Astrocyte of the hippocampus (primary cell): ENCODE results near the gene SLC7A7.
"Not testable (repeated sequence)": the region's sequence is repeated elsewhere in the genome, so short reads cannot be mapped to it uniquely, and the experiment has no call there.

Experiments used
- DNase-seq: peaks from one replicate; pipeline ENCODE4 v3.0.0; 2011; ENCODE audit warnings: low read depth, low spot score

SLC7A7 gene

DNA sequence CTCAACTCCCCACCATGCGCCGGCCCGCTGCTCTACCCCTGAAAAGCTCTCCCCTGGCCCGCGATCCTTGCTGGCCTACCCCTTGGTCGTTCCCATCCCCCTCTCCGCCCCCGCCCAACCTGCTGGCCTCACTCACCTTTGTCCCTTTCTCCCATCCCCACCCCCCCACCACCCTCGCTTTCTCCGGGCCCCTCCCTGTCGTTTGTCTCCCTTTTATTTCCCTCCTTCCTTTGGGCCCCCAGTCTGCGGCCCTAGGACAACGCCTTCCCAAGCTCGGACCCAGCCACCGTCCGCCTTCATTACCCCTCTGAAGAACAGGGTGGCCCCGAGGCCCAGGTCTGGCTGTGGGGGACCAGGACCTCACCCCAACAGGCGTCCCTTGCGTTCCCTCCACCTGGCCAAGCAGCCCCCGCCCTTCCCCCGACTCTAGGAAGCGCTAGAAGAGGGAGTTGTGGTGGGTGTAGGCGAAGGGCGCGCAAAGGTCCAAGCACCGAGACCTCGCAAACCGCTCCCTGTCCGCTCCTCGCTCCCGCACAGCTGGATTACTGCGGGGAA, 6.9 kb upstream of the SLC7A7 start:
- no peak for DNase-seq

DNA sequence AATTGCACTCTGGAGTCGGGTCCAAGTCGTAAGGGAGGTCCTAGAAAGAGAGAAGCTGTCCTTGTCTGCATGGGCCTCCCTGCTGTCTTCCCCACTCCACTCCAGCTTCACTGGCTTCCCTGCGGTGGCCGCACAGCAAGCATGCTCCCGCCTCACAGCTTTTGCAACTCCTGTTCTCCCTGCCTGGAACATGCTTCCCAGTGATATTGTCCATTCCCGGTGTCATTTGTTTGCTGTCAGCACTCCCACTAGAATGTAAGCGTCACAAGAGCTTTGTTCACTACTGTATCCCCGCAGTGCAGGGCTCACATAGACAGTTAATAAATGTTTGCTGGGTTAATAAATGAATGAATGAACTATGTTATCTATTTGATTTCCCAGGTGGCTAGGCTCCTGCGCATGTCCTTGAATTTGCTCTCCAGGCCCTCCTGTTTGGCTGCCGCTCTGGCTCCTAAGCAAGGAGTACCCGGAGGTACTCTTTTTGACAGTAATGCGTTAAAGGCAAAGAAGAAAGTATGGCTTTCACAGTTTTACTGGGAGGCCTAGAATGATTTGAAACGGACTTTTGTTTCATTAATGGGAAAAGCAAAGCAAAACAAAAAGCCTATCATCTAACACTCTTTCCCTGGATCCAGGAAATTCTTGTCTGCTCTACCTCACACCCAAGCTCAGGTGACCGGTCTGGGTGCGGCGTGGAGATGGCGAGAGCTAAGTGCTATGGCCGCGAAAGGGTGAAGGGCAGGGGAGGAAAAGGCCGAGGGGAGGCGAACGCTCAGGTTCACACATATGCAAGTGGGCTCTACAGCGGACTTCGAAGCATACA, 6.2 kb upstream of the SLC7A7 start:
- peak; percentile 21 for DNase-seq

DNA sequence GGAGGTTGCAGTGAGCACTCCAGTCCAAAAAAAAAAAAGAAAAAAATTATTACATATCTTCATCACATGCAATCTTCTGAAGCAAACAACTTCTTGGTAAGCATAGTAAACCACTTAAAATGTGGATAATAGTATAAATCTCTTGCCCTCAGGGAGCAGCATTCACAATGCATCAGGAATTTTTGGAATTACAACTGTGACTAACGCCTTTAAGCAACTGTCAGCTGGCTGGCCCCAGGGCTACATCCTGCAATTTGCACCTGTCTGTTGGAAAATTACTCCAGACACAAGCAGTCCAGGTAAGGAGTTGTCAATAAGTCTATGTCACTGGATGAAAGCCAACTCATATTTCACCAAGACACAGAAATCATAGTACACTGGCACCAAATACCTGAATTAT, 5.5 kb upstream of the SLC7A7 start:
- no peak for DNase-seq

DNA sequence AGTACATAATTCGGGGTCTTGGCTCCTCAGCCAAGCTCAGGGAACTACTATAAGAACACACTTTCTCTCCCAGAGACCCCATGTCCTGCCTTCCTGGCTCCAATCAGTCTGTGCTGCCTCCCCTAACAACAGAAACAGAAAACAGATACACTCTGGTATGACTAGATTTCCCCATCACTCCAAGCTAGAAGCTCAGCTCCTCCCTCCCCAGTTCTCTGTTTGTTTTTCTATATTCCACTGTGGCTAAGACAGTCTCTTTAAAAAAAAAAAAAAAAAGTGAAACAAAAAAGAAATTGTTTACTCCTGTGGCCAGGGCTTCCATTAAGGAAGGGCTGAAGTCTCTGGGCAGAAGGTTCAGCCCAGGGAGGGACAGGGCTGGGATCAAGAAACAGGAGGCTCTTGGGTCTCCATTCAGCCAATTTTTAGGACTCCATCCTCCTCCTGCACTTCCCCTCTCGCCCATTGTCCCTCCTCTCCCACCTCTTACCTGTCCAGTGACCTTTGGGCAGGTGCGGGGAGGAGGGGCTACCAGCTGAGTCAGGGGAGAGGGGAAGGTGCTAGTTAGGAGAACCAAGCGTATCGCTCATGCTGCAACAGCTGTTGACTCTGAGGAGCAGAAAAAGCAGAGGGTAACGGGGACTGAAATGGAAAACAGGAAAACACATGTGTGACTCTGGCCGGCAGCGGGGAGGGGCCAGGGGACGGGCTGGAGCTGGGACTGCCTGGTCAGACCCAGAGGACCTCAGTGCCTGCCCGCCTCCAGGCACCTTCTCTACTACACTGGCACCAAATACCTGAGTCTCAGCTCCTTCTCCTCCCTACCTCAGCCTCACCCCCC, 4.1 kb upstream of the SLC7A7 start:
- peak; percentile 81 for DNase-seq

DNA sequence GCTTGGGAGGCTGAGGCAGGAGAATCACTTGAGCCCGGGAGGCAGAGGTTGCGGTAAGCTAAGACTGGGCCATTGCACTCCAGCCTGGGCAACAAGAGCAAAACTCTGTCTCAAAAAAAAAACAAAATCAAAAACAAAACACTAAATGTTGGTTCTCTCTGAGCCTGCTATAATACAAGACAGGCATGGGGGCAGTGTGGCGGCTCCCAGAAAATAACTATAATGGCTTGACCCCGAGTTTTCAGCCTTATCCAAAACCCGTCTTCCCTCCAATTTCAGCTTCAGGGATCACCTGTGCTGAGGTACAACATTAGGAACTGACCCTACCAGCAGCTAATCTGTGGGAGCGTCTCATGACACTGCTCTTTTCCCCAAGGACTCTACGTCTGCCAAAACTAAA, 862 bp downstream of the SLC7A7 start:
- DNase-seq = no peak

DNA sequence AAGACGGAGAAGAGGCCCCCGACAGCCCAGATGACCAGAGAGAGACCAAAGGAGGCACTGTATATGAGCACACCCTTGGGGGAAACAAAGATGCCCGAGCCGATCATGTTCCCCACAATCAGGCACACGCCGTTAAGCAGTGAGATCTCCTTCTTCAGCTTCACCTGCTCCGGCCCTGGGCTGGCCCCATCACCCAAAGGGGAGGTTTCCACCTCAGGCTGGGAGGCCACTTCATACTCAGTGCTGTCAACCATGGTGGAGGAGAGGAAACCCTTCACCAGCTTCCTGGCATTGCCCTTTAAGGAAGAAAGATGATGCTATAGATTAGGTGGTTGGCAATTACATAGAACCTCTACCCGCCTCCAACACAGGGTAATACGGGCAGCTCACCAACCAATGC, 2.1 kb downstream of the SLC7A7 start:
- DNase-seq = no peak

DNA sequence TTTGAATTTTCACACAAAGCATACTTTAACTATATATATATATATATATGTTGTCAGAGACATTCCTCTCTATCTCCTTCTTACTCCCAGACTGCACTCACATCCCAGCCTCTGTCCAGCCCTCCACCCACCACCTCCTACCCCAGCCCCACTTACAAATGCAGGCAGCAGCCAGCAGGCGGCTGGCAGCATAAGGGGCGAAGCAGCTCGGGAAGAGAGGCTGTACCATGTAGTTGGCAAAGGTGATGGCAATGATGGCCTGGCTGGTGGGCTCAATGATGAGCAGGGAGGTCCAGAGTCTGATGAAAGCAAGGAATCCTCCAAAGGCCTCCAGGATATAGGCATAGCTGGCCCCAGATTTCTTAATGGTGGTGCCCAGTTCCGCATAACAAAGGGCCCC, 2.5 kb downstream of the SLC7A7 start:
- no peak for DNase-seq

DNA sequence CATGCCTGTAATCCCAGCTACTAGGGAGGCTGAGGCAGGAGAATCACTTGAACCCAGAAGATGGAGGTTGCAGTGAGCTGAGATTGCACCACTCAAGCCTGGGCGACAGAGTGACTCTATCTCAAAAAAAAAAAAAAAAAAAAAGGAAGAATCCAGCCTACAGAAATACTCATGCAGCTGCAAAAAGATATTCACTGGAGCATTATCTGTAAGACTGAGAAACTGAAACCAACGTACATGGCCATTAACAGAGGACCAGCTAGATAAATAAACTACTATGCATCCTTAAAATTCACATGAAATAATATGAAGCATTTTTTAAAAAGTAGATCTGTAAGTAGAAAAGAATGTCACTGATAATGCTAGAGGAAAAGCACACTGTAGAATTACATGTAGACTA, 3.5 kb downstream of the SLC7A7 start:
- DNase-seq = no peak

DNA sequence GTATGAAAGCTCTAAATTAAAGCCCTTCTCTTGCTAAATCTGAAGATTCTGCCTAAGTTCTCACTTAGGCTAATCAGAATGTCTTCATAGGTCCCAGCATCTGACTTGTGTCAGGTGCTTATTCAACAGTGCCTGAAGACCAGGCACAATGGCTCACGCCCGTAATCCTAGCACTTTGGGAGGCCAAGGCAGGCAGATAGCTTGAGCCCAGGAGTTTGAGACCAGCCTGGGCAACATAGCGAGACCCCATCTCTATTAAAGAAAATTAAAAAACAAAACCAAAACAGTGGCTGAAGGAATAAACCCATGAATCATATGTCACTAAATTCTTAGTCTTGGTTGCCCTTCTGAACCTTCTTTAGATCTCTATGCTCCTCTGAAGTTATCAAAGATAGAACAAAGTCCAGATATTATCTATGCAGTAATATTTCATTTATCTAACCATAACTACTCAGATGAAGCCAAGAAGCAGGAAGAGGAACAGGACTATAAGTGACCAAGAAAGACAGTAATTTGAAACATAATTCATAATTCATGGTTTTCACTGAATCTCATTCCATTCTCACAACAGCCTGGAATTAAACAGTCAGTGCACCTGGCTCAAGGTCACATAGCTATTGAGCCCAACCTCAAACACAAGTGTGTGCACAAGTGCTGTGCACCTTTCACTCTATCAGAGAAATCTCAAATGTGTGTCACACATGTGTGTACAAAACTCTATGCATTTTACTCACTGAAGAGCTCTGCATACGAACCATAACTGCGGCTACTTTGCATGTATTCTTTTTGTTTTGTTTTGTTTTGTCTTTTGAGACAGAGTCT, 6.6 kb downstream of the SLC7A7 start:
- DNase-seq = no peak

DNA sequence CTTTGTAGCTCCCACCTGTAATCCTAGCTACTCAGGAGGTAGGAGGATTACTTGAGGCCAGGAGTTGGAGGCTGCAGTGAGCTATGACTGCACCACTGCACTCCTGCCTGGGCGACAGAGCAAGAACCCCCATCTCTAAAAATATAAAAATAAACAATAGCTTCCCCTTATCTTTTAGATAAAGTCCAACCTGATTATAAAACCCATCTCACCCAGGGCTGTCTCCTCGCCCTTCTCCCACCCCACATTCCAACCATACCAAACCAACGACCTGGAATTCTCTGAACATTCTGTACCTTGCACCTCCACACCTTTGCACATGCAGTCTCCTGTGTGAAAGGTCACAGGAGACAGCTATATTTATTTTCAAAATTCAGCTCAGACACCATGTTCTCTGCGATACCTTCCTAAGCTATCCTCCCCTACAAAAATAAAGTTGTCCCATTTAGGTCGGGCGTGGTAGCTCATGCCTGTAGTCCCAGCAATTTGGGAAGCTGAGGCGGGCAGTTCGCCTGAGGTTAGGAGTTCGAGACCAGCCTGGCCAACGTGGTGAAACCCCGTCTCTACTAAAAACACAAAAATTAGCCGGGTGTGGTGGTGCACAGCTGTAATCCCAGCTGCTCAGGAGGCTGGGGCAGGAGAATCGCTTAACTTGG, 7.7 kb downstream of the SLC7A7 start:
- no peak for DNase-seq

DNA sequence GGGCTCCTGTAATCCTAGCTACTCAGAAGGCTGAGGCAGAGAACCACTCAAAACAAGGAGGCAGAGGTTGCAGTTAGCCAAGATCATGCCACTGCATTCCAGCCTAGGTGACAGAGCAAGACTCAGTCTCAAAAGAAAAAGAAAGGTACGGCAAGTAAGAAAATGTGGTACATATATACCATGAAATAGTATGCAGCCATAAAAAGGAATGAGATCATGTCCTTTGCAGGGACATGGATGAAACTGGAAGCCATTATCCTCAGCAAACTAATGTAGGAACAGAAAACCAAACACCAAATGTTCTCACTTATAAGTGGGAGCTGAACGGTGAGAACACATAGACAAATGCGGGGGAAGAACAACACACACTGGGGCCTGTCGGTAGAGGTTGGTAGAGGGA, 10.0 kb downstream of the SLC7A7 start:
- DNase-seq = not testable (repeated sequence)

DNA sequence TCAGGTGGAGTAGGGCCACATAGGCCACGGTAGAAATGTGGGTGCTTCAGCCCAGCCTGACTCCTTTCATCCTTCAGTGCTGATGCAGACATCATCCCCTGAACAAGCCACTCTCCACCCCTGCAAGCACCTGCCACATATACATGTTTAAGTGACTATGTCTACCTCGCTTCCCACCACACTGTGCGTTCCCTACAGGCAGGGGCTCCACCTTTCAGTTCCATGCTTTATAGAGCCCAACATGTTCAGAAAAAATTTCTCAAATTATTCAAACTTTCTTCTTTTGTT, 11.6 kb downstream of the SLC7A7 start:
- DNase-seq = no peak

DNA sequence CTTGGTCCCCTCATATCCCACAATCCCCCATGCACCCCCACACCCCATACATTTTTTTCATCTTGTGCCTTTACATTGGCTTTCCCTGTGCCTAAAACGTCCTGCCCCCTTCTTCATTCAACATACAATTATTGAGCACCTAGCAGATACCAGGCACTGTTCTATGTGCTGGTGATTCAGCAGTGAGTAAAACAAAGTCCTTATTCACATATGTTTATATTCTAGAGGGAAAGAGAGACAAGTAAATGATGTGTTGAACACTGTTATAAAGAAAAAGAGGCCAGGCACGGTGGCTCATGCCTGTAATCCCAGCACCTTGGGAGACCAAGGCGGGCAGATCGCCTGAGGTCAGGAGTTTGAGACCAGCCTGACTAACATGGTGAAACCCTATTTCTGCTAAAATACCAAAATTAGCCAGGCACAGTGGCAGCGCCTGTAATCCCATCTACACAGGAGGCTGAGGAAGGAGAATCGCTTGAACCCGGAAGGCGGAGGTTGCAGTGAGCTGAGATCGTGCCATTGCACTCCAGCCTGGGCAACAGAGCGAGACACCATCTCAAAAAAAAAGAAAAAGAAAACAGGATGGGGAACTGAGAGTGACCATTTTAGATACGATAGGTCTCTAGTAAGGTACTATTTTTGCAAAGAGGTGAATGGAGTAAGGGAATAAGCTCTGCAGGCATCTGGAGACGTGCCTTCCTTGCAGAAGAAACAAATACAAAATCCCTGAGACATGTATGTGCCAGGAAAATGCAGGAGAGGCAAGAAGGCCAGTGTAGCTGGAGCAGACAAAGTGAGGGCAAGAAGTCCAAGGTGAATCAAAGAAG, 12.2 kb downstream of the SLC7A7 start:
- DNase-seq = no peak

DNA sequence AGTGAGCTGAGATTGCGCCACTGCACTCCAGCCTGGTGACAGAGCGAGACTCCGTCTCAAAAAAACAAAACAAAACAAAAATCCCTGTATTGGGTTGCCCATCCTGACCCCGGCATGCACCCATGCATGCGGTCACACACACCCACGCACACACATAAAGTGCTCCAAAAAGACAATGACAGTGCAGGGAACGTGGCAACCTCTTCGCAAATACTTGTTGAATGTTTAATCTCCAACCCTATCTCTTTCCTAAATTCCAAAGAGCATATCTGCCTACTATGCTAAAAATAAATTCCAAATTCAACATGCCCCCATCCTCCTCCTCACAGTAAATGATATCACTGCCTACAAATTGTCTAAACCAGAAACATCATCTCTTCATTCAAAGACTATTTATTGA, 13.5 kb downstream of the SLC7A7 start:
- no peak for DNase-seq

DNA sequence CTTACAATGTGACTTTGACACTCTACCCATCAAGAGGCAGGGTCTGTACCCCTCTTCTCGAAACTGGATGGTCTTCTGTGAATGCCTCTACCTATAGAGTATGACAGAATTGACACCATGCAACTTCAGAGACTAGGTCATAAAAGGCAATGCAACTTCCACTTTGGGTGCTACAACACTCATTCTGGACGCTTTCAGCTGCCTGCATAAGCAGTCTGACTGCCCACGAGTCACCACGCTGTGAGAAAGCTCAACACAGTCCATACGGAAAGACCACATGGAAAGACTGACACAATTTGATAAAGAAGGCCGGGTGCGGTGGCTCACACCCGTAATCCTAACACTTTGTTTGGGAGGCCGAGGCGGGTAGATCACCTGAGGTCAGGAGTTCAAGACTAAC, 14.9 kb downstream of the SLC7A7 start:
- no peak for DNase-seq

DNA sequence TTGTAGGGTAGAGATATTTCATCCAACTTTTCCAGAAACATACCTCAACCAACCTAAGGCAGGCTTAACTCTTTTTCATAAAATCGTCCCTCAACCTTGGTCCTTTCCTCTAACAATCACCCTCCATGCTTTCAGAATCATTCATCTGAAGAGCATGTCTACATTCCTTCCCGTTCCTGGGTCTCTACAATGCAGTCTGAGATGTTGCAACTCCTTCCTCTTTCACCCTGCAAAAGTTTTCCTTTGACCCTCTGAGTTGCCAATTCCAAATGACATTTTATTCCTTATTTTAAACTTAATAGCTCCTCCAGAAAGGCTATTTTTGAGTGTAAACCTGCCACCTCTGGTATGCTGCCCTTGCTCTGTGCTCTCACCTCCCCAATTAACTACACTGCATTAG, 16.7 kb downstream of the SLC7A7 start:
- no peak for DNase-seq

DNA sequence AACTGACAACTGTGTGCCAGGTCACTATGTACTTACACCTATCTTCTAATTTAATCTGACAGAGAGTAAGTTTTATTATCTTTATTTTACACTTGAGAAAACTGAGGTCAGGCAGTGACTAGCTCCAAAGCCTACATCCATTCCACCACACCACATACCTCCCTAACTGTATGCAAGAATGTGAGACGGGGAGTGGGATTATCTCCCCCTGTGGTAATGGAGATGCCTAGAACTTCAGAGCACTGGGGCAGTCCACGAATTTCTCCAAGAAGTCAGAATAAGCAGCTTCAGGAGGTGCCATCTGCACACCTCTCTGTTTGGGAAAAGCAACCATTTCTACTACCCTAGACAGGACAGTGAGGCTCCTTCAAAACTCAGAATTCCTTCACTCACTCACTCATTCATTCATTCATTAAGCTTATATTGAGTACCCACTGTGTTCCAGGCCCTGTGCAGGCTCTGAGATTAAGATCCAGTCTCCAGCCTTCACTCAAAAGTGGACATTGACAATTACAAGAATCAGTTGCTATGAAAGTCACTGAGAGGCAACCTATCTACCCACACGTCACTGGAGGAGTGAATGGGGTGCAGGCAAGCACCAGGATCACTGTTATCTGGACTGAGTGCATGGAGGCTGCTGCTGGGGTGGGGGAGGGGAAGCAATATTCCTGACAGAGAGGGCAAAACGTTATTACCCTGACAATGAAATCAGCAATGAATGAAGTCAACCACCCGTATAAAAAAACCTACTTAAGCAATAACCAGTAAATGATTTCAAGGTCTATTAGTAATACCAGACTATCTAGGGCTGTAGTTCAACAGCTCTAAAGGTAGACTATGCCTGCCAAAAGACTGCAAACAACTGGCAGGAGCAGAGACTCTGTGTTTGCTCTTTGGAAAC, 18.0 kb downstream of the SLC7A7 start:
- no peak for DNase-seq

DNA sequence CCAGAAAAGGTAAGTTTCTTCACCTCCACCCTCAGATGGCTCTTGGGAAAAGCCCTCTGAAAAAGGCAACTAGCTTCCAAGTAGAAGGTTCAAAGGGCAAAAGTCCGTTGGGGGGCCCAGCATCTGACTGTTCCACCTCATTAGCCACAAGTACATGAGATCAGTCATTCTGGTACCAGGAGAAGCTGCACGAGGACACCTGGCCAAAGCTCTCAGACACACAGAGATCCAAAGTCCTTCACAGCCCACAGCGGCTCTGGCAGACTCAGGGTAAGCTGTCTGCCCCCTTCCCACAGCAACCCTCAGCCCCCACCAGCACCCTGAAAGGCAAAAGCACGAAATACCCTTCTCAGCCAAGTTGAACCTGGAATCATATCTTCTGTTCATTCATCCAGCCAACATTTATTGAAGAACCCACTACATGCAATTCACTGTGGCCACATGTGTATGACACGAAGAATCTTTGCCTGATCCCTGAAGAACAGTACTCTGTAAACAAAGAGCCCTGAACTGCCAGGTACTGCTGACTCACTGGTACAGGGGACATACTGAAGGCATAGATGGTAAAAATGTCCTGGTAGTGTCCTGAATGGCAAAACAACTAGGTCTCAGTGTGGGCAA, 19.0 kb downstream of the SLC7A7 start:
- DNase-seq = no peak

DNA sequence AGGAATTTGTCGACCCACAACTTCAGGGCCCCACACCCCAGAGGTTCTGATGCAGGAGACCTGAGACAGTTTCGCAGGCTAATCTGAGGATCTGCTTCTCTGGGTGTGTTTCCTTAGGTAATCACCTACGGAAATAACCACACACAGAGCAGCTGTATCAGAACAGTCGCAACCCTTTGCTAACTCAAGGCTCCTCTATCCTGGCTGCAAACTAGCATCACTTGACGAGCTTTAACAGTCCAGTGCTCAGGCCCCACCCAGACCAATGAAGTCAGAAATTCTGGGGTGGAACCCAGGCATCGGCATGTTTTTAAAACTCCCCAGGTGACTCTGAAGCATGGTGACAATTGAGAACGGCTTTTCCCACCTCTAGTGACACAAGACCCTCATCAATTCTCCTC, 20.7 kb downstream of the SLC7A7 start:
- DNase-seq = no peak
